Measurements from ENCODE around the gene TNS3.

- TF ChIP-seq CTCF (IDR thresholded peaks at IDR 0.05) = no peak
- no peak for TF ChIP-seq POLR2A (IDR thresholded peaks at IDR 0.05)
These were observed 2.5 kb downstream of the TNS3 start for GRCh38 chr7:47579458-47579857.
